NCI-H2196 (cell line): ENCODE measurements around the gene LANCL2.
"Not testable (repeated sequence)": the region's sequence is repeated elsewhere in the genome, so short reads cannot be mapped to it uniquely, and the experiment has no call there.

ENCODE experiments used
- DNase-seq: peaks from one replicate; lab custom pipeline; 2025; ENCODE audit not compliant: unreplicated experiment; lab: John Stamatoyannopoulos, UW

Gene LANCL2

DNA sequence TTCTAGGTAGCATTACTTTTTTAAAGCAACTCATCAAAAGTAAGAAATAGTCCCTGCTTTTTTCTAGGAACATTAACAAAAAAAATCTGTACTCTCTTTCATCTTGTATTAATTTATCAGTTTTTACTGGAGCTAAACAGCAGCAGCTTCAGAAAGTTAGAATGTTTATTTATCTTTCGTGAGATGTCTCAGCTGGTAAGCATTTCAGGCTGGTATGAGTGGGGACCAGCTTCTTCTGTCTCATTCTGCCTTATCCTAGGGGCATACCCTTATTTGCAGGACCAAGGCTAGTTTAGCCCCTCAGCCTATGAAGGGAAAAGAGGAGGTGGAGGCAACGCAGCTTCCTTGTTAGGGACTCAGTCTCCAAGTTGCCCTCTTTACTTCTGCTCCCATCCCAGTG is 35.1 kb downstream of the LANCL2 start:
- no peak for DNase-seq

DNA sequence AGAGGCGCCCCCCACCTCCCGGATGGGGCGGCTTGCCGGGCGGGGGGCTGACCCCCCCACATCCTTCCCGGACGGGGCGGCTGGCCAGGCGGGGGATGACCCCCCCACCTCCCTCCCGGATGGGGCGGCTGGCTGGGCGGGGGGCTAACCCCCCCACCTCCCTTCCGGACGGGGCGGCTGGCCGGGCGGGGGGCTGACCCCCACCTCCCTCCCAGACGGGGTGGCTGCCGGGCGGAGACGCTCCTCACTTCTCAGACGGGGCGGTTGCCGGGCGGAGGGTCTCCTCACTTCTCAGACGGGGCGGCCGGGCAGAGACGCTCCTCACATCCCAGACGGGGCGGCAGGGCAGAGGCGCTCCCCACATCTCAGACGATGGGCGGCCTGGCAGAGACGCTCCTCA is 37.4 kb downstream of the LANCL2 start:
- DNase-seq: not testable (repeated sequence)

DNA sequence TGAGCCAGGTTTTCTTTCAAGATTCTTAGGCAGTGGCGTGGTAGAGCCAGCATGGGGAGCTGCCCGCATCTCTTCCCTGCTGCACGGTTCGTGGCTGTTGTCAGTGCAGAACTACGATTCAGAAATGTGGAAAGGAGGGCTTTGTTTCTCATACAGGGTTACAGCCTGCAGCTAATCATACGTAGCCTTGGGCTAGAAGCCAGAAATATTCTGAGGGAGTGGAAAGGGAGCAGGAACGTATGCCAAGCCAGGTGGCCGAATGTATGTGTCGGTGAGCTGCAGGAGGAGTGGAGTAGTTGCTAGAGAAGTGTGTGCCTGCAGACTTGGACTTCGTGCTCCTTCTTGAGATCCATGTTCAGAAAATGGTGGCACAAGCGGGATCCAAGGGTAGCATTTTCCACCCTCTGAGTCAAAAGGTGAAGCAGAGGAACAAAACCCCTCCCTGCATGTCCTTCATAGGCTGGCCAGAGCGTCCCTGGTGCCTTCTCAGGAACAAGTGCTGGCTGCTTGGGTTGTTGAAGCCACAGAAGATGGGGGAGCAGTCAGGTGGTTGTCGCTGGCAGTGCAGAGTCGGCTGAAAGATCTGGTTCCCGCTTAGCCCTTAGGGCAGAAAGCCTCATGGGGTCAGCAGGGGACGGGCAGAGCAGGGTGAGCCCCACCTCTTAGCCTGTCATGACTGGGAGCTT is 40.9 kb downstream of the LANCL2 start:
- DNase-seq: peak; percentile 17

DNA sequence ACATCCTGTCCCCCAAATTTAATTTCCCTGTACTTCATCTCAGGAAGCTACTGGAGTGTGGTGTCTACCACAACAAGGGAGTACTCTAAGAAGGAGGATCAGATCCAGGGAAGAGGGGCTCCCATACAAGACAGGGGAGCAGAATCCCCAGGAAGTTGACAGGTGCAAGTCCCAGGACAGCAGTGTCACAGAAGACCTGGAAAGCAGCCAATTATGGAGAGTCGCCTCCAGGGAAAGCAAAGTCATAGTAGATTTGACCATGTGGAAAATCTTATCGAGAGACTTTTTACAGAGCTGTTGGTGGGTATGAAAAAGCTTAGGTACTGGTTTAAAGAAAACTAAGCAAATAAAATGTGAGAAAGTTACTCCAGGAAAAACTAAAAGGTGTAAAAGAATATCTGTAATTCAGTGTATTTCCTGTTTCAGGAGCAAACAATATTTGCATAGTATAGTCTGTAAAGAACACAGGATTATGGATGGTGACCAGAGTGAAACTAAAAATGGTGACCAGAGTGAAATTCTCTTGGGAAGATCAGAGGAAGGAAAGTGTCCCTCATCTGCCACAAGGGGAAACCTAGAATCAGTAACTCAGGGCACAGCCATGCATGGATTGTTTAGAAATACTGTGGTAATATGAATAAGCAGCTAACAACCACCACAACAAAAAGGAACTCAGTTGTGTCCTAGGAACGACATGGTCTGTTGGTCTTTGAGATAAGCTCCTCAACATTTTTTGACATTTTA is 44.5 kb downstream of the LANCL2 start:
- DNase-seq: peak; percentile 9

DNA sequence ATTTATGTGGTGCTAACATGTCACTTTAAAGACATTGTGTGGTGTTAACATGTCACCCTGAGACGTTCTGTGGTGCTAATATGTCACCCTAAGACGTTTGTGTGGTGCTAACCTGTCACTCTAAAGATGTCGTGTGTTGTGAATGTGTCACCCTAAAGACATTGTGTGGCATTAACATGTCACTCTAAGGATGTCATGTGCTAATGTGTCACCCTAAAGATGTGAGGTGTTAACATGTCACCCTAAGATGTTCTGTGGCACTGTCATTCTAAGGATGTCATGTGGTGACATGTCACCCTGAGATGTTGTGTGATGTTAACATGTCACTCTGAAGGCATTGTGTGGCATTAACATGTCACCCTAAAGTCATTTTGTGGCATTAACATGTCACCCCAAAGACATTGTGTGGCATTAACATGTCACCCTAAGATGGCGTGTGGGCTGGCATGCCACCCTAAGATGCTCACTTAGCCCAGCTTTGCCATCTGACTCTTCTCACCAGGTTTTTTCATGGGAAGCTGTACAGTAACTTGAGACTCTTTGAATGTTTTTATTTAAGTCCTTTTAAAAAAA is 45.6 kb downstream of the LANCL2 start:
- no peak for DNase-seq

DNA sequence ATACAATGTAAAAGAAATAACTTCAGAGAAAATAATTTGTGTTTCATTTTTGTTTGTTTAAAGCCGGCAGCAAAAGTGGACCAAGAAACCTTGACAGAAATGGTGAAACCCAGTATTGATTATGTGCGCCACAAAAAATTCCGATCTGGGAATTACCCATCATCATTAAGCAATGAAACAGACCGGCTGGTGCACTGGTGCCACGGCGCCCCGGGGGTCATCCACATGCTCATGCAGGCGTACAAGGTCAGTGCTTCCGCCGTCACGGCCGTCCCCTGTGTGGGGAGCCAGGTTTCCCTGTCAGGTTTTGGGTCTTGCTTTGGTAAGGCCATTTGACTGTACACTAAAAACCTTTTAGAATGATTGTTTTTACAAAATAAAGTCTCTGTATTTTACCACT is 46.7 kb downstream of the LANCL2 start:
- no peak for DNase-seq

DNA sequence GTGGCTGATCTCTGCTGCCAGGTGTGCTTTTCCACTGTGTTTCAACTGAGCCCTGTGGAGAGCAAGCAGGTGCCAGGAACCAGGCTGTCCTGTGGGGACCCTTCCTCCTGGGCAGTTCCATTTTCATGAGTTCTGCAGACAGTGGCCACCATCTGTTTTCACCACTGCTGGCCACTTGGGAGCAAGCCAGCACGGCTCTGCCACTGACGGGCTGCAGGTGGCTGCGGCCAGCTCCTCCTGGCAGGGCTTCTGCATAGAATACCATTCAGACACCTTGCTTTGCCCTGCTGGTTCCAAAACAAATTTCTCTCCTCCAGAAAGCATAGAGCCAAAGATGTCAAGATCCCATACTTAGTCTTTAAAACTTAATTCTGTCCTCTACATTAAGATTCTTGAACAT is 48.3 kb downstream of the LANCL2 start:
- no peak for DNase-seq

DNA sequence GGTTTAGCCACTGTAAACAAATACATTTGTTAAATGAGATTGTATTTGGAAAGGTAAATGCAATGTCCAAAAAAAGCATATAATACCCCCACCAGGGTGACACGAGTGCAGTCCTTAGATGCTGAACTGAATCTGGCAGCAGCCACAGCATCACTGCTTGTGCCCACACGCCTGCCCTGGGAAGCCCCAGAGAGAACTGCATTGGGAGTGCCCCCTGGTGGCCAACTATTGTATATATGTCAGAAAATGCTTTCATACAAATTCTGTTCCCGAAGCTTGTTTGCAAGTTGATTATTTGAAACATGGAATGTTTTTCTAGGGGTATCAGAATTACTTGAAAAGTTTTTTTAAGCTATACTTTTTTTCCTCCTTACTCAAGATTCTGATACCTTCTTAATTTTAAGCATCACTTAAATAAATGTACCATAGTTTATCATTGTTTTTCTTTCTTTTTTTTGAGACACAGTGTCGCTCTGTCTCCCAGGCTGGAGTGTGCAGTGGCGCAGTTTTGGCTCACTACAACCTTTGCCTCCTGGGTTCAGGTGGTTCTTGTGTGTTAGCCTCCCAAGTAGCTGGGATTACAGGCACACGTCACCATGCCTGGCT is 50.1 kb downstream of the LANCL2 start:
- peak; percentile 84 for DNase-seq

DNA sequence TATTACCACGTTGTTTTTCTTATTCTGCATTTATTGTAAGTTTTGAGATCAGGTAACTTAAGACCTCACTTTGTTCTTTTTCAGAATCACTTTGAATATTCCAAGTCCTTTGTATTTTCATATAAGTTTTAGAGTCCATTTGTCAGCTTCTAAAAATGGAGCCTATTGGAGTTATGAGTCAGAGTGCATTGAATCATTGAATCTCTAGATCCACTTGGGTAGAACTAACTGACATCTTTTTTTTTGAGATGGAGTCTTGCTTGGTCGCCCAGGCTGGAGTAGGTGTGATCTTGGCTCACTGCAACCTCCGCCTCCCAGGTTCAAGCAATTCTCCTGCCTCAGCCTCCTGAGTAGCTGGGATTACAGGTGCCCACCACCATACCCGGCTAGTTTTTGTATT is 52.3 kb downstream of the LANCL2 start:
- not testable (repeated sequence) for DNase-seq

DNA sequence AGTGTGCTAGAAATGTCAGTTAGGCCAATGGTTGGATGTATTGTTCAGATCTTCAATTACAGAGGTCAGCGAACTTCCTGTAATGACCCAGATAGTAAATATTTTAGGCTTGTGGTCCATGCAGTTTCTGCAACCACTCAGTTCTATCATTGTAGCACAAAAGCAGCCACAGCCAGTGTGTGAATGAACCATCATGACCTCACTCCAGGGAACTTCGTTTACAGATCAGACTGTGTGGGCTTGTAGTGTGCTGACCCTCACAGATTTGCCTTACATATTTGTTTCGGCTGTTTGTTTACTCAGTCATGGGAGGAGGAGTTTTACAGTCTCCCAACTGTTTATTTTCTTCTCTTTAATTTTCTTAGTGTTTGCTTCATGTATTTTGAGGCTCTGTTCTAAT is 55.4 kb downstream of the LANCL2 start:
- DNase-seq: no peak

DNA sequence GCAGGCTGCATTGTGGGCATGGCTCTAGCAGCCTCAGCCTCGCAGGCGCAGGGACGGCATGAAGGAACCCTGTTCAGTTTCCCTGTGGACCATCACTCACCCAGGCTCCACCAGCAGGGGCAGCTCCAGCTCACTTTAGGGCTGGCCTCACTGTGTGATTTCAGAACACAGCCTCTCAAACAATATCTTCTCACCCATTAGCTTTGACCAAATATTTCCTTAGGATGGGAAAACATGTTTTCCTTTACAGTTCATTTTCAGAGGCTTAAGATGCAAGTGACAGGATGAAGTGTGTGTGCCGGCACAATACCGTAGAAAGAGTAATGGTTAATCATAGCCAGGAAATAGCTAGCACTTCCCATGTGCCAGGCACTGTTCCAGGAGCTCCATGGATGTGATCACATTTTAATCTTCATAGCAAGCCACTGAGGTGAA is 58.2 kb downstream of the LANCL2 start:
- no peak for DNase-seq

DNA sequence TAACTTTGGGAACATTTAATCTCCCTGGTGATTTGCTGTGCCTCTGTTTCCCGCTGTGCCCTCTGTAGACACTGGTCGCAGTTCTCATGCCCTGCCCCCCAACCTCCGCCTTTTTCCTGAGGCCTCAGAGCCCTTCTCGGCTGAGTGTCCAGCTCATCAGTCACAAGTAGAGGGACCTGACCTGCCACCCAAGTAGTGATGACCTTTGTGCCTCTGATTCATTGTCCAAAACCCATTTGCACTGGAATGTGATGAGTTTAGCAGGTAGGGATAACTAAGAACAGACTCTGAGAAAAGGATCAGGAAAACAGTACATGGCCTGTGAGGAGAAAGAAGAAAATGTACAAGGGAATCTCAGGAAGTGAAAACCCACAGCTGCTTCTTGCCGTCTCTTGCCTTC is 58.8 kb downstream of the LANCL2 start:
- no peak for DNase-seq

DNA sequence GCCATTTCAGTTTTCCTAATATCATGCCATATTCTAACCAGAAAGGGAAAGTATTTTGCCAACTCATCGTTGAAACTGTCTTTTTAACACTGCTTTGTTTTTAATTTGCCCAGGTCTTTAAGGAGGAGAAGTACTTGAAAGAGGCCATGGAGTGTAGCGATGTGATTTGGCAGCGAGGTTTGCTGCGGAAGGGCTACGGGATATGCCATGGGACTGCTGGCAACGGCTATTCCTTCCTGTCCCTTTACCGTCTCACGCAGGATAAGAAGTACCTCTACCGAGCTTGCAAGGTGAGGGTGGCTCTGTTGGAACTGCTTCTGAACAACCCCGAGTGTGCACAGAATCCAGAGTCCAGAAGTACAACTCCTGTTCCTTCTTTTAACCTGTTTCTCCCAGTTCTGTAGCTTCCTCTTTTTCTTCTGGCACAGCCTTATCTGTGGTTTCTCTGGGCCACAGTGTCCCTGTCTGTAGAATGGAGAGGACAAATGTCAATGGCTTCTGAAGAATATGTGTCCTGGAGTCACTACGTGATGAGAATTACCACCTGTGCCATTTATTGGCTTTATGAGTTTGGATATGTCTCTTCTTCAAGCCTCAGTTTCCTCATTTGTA is 60.1 kb downstream of the LANCL2 start:
- no peak for DNase-seq

DNA sequence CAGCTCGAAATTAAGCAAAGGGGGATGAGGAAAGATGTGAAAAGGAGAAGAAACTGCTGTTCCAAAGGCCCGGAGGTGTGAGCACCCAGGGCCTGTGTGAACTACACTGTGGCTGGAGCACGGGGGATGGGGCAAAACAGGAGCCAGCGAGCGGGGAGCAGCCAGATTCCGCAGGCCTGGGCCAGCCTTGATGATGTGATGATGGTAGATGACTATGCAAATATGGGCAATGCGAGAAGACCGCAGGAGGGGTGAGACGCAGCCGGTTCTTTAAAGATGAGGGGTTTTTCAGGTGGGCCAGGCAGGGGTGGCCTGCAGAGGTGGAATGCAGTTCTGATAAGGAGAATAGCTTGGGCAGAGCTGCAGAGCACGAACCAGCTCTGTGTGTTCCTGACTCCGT is 61.5 kb downstream of the LANCL2 start:
- DNase-seq: no peak

DNA sequence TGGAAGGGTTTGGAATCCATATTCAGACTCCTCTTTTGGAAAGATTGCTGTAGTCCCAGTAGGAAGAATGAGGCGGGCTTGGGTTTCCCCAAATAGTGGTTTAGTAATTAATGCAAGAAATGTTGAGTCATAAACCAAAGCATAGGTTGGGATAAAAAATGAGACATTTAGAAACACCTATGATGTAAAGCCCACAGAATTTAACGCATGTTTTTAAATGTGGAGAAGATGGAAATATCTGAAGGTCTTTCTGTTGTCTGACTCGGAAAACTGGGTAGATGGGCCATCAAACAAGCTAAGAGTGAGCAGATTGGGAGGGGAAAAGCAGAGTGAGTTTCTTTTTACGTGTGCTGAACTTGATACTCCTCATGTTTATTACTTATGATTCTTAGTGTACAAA is 62.2 kb downstream of the LANCL2 start:
- no peak for DNase-seq

DNA sequence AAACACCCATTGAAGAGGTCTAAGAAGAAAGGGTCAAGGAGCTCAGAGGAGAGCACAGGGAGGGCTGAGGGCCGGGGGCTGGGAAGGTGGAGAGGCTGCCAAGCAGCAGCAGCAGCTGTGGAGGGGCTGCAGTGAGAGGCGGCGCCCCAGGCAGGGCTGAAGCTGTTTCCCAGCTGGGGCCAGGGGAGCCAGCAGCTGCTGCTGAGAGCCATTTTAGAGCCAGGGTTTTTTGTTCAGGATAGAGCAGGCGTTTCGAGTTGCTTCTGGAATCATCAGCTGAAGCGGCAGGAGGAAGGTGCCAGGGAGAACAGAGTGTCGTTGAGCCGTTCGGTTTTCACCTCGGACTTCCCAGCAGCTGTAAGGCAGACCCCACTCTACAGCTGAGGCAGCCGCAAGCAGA is 62.7 kb downstream of the LANCL2 start:
- DNase-seq: no peak

DNA sequence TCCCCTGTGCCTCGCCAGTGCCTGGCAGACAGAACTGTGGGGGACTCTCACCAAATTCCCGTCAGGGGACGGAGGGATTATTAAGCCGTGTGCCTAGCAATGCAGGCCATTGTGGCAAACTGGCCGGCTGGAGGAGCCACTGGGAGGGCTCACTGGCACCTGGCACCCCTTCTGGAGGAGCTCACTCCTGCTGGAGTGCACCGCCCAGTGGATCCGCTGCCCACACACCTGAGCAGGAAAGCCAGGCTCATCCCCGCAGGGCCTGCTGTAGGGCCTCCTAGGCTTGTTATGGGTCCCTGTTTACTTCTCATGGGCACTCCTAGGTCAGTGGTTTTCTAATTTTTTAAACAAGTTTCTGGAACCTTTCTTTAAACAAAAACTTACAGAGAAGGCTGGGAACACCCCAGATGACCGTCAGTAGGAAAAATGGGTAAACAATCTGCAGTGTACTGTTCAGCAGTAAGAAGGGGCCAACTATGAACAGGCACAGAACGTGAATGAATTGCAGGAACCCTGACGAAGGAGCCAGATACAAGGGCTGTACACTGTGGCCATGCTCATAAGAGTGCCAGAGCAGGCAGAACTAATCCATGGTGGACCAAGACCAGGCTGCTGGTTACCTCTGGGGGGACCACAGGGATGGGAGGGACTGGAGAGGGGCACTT is 64.8 kb downstream of the LANCL2 start:
- DNase-seq: no peak

DNA sequence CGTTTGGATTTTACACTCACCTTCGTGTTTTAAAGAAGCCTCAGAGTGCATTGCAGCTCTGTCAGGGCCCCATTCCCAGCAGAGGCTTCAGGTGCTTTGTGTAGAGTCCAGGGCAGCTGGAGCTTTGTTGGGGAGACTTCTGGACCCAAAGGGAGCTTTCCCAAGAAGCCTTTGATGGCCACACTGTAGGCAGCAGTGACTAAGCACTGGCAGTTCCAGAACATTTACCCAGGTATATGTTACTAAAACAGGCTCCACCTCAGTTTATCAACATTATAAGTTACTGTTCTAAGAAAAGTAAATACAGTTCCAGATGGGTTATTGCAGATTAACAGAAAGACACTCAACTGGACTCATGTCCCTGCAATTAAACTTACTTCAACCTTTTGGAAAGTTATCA is 66.8 kb downstream of the LANCL2 start:
- no peak for DNase-seq

DNA sequence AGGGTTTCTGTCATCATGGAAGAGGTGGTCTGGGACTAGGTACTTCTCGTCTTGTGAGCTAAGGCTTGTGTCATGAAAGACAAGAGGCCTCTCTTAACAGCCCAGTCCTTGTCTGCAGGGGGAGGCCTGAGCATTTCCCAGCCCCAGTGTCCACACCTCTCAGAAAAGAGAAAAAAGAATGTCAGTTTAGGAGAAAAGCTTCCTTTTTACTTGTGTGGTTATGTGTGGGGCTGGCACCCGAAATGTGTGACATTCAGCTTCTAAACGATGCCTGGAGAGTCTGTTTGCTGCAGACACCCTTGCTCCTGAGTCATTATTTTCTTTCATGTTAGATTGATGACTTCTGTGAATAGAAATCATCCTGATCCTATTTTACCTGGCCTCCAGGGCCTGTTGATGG is 67.4 kb downstream of the LANCL2 start:
- DNase-seq: no peak

DNA sequence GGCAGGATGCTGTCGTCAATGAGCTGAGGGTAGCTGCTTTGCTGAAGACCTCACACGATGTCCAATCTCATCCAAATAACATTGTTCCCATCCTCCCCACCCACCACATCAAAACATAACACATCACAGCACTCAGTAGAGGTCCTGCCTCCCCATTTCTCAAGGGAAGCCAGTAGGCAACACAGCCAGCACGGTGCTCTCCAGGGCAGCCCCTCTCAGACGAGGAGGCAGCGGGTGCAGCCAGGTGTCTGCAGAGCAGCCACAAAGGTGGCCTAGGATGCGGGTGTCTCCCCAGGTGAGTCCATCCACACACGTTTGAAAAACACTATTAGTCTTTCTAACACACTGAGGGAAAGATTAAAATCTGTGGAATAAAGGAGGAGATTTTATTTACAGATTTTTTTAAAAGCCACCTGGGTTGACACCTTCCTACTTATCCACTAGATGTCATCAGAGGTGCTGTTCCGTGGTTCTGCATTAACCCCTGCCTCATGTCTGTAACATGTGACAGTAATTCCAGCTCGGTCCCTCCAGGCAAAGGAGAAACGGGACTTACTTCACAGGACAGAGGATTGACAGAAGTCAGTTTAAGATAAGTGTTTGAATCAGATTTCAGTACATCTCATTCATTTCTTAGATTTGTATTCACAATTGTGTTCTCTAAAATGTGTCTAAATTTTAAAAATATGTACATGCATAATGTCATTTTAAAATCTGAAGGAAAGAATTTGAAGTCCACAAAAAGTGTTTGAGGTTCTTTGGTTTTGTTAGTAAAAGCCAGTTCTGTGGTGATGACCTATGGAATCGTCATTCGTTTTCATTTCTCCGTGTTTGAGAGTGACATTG is 68.0 kb downstream of the LANCL2 start:
- DNase-seq: peak; percentile 53
